ENCODE results near the gene PITPNM3.

Gene PITPNM3

DNA sequence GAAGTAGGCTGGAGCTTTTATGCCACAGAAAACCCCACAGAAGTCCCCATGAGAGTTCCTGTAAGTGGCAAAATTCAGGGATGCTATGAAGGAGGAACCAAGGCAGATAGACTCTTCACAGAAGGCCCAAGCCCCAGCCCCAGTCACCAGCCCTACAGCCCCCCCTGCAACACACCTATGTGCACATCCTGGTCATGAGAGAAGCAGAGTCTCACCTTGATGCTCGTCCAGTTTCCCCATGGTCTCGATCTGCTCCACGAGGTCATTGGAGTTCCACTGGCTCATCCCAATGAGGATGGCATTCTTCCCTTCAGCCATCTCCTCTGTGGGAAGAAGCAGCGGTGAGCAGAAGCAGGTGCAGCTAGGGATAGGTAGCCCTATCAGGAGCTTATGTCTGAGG is 31.2 kb downstream of the PITPNM3 start:
- no peak for DNase-seq

DNA sequence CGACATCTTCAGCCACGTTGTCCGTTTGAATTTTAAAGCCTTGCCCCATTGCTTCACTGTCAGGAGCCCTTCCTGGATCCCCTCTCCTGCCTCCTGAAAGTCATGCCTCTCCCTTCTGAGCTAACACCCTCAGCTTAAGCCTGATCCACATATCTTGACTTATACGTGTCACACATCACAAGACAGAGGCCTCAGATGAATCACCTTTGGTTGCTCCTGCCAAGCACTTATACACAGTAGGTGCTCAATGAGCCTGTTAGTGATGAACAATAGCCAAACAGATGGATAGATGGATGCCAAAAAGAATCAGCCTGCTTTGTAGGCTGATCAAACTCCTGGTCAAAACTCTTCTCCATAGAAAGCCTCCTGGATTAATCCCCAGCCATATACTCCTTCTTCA is 31.8 kb downstream of the PITPNM3 start:
- no peak for DNase-seq

DNA sequence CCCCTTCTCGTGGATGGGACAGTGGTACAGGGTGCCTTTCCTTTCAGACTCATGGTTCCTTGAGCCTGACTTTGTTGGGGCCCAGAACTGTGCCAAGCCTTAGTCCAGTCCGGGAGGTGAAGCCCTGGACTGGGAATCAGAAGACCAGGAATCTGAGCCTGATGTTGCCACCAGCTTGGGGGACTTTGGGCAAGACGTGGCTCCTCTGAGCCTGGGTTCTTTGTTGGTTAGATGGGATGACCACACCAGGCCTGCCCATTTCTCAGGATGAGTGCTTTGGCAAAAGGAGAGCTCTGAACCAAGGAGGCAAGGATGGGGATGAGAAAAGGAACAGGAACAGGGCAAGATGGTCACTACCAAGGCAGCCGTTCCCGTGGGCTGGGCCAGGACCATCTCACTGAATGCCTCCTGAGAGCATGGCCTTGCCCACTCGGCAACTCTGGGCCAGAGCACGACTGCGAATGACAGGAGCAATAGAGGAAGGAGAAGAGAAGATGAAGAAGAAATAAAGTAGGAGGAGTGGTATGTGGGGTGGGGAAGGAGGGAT is 32.5 kb downstream of the PITPNM3 start:
- DNase-seq = no peak

DNA sequence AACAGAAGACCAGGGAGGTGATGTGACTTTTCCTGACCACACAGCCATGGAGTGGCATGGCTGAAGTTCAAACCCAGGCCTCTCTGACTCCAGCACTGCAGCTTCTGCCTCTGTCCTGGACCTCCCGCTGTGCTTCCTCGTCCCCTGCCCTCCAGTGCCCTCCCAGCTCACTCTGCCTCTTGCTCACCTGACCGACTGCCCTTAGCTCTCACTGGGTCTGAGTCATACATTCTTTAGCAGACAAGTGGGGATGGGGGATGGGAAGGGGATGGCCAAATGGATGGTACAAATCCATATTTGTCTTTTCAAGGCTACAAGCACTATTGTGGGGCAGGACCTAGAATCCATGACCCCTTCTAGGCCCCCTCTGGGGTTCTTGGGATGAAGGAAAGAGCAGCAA is 33.0 kb downstream of the PITPNM3 start:
- DNase-seq = no peak

DNA sequence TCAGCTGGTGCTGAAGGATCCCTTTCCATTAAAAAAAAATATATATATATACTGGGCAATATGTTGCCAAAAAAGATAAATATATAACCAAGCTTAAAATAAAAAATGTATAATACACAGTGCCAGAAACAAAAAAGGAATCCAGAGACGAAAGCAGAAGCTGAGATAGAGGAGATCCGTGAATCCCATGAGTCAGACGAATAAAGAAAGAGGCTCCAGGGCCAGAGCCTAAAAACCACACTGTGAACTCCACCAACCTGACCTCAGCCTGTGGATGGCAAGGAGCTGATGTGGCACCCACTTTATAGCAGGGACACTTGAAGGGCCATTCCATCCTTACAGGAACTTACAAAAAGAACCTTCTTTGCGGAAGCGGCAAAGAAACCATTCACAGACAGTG is 34.8 kb downstream of the PITPNM3 start:
- DNase-seq = no peak

DNA sequence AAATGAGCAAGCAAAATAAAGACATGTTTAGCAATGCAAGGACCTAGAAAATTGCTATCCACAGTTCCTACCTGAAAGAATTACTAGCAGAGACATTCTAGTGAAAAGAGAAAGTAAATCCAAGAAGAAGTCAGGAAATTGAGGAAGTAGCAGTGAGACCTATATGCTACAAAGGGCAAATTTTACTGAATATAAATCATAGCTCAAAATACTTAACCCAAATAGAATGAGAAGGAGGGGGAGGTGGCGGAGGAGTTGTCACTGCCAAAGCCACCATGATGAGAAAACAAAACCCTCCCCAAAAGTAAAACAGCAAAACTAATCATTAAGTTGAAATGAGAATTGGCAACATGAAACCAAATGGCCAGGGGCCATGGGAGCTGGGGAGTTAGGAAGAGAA is 39.3 kb downstream of the PITPNM3 start:
- DNase-seq = no peak

DNA sequence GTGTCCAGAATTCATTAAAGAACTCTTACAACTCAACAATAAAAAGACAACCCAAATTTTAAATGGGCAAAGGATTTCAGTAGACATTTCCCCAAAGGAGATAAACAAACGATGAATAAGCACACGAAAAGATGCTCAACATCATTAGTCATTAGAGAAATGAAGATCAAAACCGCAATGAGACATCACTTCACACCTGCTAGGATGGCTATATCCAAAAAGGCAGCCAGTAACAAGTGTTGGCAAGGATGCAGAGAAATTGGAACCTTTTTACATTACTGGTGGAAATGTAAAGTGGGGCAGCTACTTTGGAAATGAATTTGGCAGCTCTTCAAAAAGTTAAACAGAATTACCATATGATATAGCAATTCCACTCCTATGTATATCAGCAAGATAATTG is 42.0 kb downstream of the PITPNM3 start:
- DNase-seq = no peak

DNA sequence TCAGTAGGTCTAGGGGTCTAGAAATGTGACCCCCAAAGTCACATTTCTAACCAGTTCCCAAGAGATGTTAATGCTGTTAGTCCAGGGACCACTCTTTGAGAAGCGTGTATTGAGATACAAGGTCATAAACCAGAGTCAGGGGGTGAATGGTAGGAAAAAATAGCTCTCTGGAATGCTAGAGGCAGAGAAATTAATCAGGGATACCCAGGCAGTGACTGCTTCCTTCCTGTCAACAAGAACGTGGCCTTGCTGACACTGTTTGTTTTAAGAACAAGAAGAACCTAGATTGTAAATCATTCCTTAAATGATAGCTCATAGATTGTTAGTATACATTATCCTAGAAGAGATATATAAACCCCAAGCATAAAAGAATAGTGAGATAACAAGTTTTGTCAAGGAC is 43.8 kb downstream of the PITPNM3 start:
- DNase-seq = no peak

DNA sequence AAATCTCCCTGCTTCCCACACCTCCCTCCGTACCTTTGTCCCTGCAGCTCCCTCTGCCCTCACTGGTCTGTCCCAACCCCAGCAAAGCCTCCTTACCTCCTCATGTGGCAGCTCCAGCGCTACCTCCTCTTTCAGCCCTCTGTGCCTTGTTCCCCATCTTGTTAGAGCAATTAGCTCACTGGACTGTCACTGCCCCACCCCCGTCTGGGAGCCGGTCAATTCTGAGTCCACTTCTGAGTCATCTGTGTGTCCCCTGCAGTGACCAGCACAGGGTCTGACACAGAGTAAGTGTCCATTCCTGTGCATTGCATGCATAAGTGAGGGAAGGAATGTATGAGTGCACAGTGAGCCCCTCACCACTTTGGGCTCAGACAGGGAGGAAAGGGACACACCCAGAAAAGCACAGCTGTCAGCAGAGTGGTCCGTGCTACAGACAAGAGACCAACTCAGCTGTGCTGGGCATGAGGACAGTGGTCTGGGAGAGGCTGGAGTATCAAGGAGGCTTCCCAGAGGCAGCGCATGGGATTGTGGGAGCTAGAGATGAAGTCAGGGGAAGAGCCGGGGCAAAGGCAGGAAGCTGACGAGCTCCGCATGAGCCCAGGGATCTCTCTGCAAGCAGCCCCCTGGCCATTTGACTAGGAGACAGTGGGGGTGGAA is 45.9 kb downstream of the PITPNM3 start:
- no peak for DNase-seq

DNA sequence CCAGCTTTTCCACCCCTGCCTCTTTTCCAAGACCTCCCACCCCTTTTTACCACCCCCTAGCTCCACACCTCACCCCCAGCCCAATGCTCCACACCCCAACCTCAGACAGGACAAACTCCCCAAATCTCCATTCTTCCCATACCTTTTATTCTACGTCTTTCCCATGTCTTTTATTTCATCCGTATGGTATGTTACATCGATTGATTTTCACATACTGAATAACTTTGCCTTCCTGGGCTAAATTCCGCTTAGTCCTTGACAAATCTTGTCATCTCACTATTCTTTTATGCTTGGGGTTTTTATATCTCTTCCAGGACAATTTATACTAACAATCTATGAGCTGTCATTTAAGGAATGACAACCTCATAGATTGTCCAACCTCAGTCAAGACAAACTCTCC is 46.4 kb downstream of the PITPNM3 start:
- DNase-seq = no peak

DNA sequence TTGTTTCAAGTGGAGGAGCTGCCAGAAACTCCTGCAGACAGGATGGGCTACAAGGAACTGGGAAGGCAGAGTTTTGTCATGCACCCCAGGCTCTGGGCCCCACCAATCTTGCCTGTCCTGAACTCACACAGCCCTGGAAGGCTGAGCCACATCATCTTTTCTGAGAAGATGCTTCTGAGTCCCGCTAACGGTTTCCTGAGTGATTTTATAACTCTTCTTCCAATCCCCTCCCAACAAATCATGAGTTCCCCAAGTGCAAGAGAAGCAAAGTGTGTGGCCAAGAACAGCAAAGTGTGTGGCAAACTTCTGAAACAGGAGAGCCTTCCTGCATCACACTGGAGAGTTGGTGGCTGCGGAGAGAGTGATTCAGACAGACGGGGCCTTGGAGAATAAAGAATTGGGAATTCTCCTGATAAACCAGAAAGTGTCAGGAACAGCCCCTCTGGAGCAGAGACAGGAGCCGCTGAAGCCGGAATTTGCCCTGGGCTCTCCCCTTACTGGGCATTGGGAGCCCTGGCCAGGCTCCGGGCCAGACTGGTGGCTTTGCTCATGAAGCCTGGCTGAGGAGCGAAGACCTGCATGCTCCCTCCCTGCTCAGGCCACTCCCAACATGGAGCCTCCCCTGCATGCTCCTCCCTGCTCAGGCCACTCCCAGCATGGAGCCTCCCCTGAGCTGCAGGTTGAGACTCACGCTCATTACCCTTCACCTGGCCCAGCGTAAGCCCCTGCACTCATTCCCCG is 47.2 kb downstream of the PITPNM3 start:
- DNase-seq = no peak

DNA sequence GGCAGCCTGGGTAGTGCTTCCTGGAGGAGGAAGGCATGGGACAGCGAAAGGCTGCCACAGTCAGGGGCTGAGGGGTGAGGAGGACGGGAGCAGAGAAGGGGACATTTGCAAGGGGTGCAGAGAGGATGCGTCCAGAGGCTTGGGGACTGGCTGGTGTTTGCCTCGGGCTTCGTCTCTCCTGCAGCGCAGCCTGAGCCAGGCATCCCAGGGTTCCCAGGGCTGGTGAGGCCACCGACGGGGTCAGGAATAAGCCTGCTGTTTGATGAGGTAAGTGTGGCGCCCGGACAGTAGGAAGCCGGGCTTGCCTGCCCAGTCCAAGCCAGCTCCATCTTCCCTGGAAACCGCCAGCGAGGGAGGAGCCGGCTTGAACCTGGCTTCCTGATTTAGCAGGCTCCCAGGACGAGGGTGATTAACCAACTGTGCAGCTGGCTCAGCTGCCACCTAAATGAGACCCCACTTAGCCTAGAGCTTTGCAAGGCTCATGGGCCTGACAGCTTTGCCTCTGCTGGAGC is 47.8 kb downstream of the PITPNM3 start:
- DNase-seq = no peak

DNA sequence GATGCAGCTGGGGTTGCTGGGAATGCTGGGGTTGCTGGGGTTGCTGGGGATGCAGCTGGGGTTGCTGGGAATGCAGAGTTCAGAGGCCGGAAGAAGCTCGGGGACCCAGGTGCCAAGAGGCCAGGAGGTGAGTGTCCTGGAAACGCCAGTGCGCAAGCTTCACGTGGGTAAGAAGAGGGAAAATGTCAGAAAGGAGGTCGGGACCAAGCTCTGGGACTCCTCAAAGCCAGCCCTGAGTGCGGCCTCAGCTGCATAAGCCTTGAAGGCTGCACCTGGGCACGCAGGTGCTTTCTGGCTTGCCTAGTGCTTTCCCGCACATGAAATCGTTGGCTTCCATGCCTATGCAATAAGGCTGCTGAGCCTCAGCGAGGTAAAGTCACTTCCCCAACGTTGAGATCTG is 48.3 kb downstream of the PITPNM3 start:
- DNase-seq = no peak

DNA sequence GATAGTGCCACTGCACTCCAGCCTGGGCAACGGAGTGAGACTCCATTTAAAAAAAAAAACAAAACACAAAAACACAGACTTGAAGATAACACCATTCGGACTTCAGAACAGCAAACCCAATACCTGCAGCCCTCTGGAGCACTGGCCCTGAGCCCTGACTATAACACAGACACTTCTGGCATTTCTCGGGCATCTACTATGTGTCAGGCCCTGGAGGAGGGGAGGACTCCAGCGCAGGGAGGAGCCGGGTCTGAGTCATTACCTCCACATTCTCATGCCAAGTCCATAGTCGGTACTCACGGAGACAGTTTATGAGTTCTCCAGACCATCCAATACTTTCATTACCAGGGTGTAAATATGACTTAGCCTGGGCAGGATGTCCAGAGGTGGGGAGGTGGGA is 48.8 kb downstream of the PITPNM3 start:
- DNase-seq = no peak

DNA sequence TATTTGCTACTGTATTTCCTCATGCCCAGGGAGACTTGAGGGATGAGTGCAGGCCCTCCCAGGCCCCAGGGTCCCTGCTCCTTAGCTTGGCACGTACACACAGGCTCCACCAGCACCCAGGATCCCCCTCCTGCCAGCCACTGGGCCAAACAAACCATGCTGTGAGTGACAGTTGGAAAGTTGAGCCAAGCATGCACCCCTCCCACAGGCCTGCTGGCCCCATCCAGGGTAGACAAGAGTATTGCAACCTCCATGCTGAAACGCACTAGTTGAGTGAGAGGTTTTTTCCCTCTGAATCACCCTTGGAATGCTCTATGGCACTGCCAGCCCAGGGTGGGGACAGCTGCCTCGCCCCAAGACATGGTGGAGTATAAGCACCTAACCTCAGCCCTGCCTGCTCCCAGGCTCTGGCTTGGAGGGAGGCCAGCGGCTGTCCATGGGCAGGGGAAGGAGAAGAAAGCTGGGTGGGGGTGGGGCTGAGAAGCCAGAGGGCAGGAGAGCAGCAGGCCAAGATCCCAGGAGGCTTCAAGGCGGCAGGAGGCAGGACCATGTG is 49.6 kb downstream of the PITPNM3 start:
- DNase-seq = no peak

DNA sequence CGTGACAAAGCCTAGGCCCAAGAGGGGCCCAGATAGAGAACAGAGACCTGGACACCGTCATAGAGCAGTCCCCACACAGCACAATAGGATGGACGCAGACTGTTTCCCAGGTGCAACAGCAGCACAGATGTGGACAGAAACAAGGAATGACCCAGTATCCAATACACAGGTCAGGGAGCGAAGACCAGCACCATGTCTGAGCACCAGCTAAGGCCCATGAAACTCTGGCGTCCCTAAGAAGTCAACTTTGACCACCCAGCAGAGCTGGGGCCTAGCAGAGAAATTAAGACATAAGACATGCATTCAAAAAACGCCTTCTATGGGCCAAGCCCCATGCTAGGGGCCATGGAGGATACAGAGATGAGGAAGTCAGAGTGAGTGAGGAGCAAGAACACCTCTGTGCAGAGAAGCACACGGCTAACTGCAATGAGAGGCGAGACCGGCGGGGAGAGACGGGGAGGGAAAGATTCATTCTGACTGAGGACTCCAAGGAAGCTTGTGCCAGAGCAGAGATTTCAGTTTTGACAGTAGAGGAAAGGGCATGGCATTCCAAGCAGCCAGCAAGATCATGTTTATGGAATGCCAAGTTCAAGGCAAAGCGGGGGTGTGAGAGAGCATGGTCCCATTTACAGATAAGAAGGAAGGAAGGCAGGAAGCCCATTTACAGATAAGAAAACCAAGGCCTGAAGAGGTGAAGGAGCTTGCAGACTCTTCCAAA is 50.8 kb downstream of the PITPNM3 start:
- no peak for DNase-seq

DNA sequence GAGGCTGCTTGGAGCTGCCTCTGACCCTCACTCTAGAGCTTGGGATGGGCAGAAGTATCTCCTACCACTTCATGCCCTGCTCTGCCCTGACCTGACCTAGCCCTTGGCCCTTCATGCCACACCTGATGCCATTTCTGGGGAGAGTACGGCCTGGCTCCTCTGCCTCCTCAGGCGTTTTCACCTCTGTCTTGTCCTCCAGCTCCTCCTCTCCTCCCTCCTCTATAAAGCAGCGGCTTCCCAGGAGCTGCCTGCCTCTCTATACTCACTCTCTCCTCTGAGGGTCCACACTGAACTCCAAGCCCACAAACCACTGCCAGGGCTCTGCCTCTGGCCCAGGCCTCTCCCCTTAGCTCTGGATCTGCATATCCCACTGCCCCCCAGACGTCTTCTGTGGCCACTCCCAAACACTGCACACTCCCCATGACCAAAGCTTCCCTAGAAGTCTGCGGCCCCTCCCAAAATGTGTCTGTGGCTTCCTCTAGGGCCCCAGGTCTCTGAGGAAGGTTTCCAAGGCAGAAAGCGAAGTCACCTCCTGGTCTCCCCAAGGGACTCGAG is 52.6 kb downstream of the PITPNM3 start:
- no peak for DNase-seq

DNA sequence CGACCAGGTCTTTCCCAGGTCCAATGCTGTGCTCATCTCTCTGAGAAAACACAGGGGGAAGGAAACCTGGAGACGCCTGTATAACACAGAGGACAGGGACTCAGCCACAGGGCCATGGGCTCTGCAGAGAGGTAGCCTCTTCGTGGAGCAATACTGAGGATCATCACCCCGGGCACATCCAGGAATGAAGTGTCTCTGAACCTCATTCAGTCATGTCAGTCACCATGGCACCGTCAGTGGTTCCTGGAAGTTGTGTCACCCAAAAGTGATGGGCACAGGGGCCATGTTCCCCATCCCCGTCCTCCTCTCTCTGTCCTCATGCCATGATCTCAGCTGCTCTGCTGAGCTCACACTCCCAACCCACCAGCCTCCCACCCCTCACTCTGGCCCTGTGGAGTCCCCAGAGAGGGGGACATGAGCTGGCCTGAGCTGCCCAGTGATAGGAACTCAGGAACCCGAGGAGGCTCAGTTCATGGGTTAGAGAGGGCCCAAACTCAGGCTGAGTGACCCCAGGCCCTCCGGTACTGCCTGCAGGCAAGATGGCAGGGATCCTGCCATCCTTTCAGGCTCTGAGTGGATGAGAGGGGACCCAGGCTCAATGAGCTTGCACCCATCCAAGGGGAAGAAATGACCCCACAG is 53.4 kb downstream of the PITPNM3 start:
- no peak for DNase-seq

DNA sequence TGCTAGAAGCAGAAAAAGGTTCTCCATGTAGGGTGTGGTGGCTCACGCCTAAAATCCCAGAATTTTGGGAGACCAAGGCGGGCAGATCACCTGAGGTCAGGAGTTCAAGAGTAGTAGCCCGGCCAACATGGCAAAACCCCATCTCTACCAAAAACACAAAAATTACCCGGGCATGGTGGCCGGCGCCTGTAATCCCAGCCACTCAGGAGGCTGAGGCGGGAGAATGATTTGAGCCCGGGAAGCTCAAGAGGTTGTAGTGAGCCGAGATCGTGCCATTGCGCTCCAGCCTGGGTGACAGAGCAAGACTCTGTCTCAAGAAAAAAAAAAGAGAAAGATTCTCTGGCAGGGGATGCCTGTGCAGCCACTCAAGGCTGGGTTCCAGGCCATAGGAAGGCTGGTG is 54.2 kb downstream of the PITPNM3 start:
- DNase-seq = no peak

DNA sequence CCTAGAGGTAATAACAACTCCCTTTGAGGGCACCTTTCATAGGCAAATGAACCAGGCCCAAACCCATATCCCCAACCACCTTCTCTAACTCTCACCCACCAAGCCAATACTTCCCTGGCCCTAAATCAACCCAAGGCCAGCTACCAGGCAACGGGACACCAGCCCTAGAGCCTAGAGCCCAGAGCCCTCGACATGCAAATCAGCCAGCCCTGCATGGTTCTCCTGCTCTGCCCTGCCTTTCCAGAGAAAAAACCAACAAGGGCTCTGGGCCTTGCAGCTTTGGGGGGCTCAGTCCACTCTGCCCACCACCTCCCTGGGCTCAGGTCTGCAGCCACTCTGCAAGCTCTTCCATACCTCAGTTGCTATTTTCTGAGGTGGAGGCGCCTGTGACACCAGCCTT is 55.0 kb downstream of the PITPNM3 start:
- no peak for DNase-seq

DNA sequence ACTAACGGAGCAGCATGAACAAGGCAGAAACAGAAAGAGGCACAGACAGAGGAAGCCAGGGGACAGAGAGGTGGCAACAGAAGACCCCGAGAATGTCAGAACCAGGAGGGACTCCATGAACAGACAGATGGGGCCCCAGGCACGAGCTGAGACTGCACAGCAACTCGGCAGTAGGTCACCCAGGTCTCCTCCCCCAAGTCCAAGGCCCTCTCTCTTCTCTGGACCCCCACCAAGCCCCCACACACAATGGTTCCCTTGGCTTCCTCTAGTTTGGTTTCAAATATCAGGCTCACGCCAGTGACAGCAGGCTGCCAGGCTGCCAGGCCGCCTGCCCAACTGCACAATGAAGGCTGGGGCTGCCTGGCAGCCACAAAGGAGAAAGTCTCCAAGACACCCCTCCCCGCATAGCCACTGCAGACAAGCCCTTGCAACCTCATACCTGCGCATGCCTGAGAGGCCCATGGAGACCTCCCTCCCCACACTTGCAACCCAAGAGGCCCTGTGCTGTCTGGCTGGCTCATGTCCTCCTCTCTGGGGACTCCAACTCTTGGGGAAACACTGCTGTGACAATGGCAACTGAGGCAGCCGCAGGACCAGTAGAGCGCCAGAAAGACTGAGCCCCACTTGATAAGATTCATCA is 57.3 kb downstream of the PITPNM3 start:
- no peak for DNase-seq

DNA sequence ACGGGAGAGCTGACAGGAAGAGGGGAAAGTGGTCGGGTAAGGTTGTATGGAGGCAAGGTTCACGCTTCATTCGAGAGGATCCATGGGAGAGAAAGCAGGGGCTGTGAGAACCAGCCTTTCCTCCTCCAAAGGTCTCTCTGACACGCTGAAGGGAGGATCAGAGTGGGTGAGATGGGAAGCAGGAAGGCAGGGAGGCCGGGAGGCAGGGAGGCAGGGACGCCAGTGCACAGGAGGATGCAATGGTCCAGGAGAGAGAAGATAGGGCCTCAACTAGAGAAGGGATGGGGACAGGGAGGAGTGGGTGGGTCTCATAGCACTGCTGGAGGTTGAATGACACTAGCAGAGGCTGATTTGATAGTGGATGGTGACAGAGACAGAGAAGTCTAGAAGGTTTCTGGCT is 58.0 kb downstream of the PITPNM3 start:
- no peak for DNase-seq
